Anterior cingulate cortex (tissue), 58 donors: ENCODE data around the gene NBPF4.
"Not testable (repeated sequence)": the region's sequence is repeated elsewhere in the genome, so short reads cannot be mapped to it uniquely, and the experiment has no call there.

Experiments
- DNase-seq, 58 donors: peaks; one replicate each; lab custom pipeline; 2025; lab: John Stamatoyannopoulos, UW

NBPF4 gene, protein sequence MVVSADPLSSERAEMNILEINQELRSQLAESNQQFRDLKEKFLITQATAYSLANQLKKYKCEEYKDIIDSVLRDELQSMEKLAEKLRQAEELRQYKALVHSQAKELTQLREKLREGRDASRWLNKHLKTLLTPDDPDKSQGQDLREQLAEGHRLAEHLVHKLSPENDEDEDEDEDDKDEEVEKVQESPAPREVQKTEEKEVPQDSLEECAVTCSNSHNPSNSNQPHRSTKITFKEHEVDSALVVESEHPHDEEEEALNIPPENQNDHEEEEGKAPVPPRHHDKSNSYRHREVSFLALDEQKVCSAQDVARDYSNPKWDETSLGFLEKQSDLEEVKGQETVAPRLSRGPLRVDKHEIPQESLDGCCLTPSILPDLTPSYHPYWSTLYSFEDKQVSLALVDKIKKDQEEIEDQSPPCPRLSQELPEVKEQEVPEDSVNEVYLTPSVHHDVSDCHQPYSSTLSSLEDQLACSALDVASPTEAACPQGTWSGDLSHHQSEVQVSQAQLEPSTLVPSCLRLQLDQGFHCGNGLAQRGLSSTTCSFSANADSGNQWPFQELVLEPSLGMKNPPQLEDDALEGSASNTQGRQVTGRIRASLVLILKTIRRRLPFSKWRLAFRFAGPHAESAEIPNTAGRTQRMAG

GRCh38 chr1:108243976-108244375 is at the start of gene NBPF4:
TSS of gene NBPF4 (minus strand) at chr1:108244076. CDS start at chr1:108243761, 315 bp downstream.
- not testable (repeated sequence) for DNase-seq

GRCh38 chr1:108282528-108283257 is 38.8 kb upstream of the NBPF4 start:
- not testable (repeated sequence) for DNase-seq

- not testable (repeated sequence) for DNase-seq
Measured at GRCh38 chr1:108272485-108273327, 28.8 kb upstream of the NBPF4 start.

GRCh38 chr1:108267097-108267496 is 23.2 kb upstream of the NBPF4 start:
- not testable (repeated sequence) for DNase-seq

- DNase-seq: not testable (repeated sequence)
Measured at GRCh38 chr1:108261967-108262366, 18.1 kb upstream of the NBPF4 start.

- not testable (repeated sequence) for DNase-seq
Measured at GRCh38 chr1:108261519-108261918, 17.6 kb upstream of the NBPF4 start.

DNA sequence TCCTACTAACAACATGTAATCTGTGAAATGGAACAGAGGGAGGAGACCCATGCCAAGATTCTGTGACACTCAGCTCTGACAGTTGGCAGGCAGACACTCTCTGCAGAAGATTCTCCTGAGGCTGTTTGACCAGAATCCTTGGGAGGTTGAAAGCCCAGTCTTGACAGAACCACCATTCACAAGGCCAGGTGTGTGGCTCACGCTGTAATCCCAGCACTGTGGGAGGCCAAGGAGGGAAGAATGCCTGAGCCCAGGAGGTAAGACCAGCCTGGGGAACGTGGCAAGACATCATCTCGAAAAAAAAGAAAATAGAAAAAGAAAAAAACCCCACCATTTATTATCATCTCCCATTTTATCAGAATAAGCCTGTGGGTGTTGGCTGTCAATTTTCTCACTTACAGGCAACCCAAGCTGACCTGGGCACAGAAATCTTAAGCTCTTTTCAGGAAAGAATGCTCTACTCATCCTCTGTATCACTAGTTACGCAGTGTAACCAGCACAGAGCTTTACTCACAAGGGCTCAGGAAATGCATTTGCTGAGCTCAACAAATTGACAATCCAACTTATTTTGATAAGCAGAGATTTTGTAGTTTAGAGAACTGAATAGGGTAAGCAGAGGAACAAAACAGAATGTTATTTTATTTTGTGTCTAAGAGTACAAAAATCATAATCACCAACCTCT is 16.8 kb upstream of the NBPF4 start:
- not testable (repeated sequence) for DNase-seq

- DNase-seq: not testable (repeated sequence)
Measured at GRCh38 chr1:108255426-108255825, 11.6 kb upstream of the NBPF4 start.

- DNase-seq: not testable (repeated sequence)
Measured at GRCh38 chr1:108239426-108239825, 4.5 kb downstream of the NBPF4 start.

DNA sequence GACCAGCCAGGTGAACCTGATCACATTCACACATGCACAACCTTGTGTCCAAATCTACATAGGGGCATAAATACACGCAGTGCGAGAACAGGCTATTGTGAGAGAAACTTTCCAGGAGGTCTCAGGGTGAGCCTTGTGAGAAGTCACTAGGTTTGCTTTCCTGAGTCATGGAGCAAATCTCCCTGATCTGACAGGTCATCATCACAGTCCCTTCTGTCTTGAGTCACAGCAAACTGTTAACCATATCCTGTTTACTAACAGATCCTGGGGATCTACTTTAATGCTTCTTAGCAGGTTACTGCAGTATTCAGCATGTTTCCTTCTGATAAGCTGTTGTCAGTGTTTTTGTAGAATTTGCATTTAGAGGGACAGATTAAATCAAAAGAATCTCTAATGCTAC is 8.6 kb downstream of the NBPF4 start:
- DNase-seq: not testable (repeated sequence)

GRCh38 chr1:108232183-108232582 is 11.7 kb downstream of the NBPF4 start:
- not testable (repeated sequence) for DNase-seq

GRCh38 chr1:108229976-108230375 is 13.9 kb downstream of the NBPF4 start:
- not testable (repeated sequence) for DNase-seq

DNA sequence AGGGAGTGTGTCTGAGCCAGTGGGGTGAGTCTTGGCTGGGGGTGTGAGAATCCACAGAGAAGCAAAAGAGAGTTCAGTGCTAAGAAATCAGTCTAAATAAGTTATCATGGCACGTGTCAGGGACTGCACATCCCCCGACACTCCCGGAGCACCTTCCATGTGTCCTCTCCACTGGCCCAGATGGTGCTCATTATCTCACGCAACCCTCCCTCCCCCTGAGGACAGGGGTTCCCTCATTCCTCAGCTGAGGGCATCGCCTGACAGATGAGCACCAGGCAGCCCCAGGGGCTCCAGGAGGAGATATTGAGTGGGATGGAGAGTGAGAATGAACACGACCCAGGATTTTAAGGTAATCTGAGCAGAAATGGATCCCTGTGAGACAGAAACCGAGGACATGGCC is 16.1 kb downstream of the NBPF4 start:
- not testable (repeated sequence) for DNase-seq

GRCh38 chr1:108226855-108227254 is 17.0 kb downstream of the NBPF4 start:
- not testable (repeated sequence) for DNase-seq

DNA sequence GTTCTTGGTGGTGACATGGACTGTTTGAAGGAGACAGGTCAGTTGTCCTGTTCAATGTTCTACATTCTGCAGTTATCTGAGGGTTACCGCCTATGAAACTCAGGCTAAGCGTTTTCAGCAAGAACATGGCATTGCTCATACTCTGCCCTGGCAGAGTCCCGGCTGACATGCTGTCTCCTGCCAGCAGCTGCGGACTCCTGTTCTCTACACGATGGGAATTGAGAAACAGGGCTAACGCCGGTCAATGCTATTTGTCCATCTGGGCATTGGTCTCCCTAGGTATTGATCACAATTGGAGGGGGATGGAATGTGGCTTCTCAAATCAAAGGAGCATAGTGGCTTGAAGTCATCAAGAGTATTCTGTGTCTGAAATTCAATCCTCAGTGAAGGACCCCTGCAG is 20.6 kb downstream of the NBPF4 start:
- DNase-seq: not testable (repeated sequence)

- not testable (repeated sequence) for DNase-seq
Measured at GRCh38 chr1:108217515-108218174, 26.2 kb downstream of the NBPF4 start.

DNA sequence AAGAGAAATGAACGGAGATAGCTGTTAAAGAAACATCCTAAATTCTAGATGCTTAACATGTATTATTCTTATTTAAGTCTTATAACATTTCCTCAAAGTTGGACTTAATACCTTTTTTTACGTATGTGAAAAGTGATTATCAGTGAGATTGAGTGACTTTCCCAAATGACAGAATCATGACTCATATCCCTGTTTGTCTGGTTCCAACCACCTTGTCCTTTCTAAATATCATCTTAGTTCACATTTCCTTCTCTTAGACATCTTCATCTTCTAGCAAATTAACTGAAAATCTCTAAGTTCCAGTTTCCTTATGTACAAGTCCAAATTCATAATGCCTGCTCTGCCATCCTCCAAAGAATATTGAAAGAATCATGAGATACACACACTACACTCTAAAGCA is 26.9 kb downstream of the NBPF4 start:
- not testable (repeated sequence) for DNase-seq

DNA sequence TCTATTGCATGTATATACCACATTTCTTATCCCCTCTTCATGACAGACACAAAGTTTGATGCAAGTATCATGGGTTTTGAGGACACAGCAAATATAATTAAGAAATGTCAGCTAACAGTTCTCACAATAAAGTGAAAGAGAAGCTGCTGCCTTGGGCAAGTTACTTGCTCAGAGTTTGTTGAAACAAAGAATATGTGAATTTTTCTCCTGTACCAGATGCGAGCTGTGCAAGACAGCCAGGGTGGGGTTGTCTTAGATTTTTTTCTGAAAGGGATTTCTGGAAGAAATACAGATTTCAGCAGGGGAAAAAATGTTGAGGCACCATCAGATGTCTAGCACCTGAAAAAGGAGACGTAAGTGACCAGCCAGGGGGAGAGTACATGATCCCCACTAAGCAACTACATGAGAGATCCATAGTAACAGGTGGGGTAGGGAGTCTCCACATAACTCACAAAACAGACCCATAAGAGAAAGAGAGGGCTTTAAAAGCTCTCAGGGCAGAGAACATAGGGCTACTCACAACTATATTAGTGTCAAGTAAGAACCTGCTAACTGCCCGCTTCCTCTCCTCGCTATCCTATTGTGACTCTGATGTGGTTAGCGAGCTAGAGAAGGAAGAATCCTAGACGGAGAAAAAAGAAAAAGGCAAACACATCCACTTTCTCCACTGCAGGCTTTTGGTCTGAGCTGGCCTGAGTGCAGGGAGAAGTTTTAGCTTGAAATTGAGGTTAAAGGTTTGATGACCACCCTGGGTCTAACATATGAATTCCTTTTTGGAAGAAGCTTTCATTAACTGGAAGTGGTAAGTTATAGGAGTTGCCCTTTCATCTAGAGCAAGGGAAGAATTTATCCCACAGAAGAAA is 27.6 kb downstream of the NBPF4 start:
- DNase-seq: not testable (repeated sequence)
